Choroid plexus epithelial cell (primary cell): ENCODE results near the gene ALLC.

Source experiments
- DNase-seq: peaks from one replicate; pipeline ENCODE4 v3.0.0-alpha.2; 2010; ENCODE audit warnings: low read depth
- H3K4me3 ChIP-seq: 2 replicates; pipeline ENCODE4 v1.5.1; 2011; ENCODE audit warnings: low read depth, mild to moderate bottlenecking, control low read depth, low read length, moderate library complexity
- TF ChIP-seq, protein P1 (sequence below): conservative IDR thresholded peaks from 2 replicates; pipeline ENCODE4 v1.5.1; 2011; ENCODE audit warnings: low read depth, mild to moderate bottlenecking, control low read depth, inconsistent platforms, low read length, moderate library complexity

Gene ALLC

DNA sequence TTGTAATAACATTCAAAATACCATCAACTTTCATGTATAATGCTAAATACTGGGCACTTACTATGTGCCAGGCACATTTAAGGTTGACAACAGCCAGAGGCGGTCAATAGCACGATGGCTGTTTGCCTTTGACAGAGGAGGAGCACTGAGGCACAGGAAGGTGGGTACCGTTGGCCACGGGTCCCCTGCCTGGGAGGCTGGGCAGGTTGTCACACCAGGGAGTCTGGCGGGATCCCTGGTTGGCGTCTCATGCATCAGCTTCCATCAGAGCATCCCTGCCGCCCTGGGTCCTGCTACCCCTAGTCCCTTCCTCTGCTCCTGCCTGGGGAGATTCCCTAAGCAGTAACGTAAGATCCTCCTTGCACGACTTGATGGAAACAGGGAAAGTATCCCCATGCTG, 19.4 kb downstream of the ALLC start:
- TF ChIP-seq, protein P1, sequence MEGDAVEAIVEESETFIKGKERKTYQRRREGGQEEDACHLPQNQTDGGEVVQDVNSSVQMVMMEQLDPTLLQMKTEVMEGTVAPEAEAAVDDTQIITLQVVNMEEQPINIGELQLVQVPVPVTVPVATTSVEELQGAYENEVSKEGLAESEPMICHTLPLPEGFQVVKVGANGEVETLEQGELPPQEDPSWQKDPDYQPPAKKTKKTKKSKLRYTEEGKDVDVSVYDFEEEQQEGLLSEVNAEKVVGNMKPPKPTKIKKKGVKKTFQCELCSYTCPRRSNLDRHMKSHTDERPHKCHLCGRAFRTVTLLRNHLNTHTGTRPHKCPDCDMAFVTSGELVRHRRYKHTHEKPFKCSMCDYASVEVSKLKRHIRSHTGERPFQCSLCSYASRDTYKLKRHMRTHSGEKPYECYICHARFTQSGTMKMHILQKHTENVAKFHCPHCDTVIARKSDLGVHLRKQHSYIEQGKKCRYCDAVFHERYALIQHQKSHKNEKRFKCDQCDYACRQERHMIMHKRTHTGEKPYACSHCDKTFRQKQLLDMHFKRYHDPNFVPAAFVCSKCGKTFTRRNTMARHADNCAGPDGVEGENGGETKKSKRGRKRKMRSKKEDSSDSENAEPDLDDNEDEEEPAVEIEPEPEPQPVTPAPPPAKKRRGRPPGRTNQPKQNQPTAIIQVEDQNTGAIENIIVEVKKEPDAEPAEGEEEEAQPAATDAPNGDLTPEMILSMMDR: no peak
- no peak for DNase-seq
- no peak overlapping the region for H3K4me3 ChIP-seq

DNA sequence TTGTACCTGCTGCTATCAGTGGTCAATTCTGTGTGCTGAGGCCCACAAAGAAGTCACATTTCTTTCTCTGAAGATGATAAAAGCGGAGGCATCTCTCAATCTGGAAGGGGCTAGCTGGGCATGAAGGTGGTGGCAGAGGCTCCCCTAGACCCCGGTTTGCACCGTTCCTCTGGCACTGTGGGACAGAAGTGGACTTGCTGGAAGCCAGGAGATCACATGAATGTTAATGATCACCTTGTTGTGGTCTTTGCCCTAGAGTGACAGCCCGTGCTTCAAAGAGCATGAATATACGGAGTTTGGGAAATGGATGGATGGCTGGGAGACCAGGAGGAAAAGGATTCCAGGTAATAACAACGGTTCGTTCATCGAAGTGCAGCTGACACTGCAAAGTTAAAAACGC, 20.2 kb downstream of the ALLC start:
- H3K4me3 ChIP-seq: no peak overlapping the region
- DNase-seq: no peak
- TF ChIP-seq, protein P1: no peak

DNA sequence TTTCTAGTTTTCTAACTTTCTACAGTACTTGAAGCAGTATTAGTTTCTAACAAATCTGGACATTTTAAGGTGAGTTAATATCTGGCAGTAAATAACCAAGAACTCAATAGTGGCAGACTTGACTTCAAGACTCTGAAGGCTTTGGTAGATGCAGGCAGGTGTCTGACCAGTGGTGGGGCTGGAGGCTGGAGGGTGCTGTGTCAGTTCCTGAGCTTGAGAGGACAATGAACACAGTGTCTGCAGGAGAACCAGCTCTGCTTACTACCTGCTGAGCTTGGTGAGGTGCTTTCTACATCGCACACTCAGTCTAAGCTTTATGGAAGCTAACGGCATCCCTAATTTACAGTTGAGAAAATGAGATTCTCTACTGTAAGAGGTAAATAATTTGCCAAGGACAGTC, 21.2 kb downstream of the ALLC start:
- no peak for DNase-seq
- H3K4me3 ChIP-seq: no peak overlapping the region
- TF ChIP-seq, protein P1: no peak

DNA sequence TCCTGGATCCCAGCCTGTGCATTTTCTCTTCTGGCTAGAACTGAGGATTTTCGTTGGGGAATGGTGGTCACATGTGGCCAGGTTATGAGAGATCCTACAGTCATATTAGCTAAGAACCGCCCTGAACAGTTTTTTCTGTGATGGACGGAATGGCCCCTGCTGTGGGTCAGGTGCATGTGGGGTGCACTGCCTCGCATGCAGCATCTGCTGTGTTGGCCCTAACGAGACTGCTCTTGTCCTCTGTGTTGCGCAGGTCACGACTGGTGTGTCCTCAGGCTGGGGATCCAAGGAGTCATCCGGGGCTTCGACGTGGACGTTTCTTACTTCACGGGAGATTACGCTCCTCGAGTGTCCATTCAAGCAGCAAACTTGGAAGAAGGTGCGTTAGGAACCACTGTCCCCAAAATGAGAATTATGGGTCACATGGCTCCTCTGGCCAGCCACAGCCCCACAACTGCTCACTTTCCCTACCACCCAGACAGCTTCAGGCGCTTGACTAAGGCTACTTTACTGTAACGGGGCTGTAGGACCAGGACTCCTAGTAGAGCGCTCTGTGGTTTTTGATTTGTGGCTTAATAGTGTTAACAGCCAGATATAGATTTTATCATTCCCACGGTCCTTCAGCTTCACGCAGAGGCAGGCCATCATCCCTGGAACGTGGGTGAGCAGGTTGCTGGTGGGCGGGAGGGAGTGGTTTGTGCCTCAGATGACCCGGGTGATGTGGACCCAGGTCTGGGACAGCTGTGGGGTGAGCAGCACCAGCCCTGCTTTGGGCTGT, 21.8 kb downstream of the ALLC start:
- H3K4me3 ChIP-seq: no peak overlapping the region
- DNase-seq: no peak
- TF ChIP-seq, protein P1: no peak

GRCh38 chr2:3680548-3681345, 22.7 kb downstream of the ALLC start:
- H3K4me3 ChIP-seq: no peak overlapping the region
- TF ChIP-seq, protein P1: no peak
- DNase-seq: no peak

DNA sequence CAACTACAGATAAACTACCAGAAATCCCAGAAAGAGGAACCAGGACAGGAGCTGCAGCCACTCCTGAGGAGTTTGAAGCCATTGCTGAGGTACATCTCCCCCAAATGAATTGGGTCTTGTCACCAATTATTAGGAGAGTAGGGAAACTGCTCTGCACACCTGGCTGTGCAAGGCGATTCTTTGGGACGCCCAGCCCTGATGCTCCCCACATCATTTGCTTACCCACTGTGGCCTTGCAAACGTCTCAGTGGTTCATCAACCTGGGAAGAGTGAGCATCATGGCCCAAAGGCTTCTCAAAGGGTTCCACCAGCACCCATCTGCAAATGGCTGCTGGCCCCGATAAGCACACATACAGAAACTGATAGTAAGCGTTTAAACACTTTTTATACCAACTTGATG, 23.6 kb downstream of the ALLC start:
- TF ChIP-seq, protein P1: no peak
- DNase-seq: no peak
- H3K4me3 ChIP-seq: no peak overlapping the region

DNA sequence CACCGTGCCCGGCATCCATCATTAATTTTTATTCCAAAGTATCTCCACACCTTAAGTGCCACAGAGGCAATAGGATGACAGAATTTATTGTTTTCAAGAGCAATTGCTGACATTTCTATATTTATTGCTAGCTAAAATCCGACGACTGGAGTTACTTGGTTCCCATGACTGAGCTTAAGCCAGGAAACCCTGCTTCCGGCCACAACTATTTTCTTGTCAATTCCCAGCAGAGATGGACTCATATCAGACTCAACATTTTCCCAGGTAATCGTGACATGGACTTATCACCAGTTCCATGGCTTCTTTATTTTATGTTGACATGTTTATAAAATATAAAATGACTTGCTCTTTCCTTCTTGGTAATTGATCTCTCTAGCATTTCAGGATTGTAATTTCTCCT, 24.8 kb downstream of the ALLC start:
- TF ChIP-seq, protein P1: no peak
- no peak for DNase-seq
- no peak overlapping the region for H3K4me3 ChIP-seq
